GM19438 (cell line): ENCODE measurements around the gene ELOVL6.
"Not testable (repeated sequence)": the region's sequence is repeated elsewhere in the genome, so short reads cannot be mapped to it uniquely, and the experiment has no call there.

Experiments used
- ATAC-seq: cut with Tn5 transposase; IDR thresholded peaks from one replicate; pipeline ENCODE4 v1.9.1; 2021; ENCODE audit warnings: low read depth; ENCODE audit not compliant: unreplicated experiment

ELOVL6 gene, protein sequence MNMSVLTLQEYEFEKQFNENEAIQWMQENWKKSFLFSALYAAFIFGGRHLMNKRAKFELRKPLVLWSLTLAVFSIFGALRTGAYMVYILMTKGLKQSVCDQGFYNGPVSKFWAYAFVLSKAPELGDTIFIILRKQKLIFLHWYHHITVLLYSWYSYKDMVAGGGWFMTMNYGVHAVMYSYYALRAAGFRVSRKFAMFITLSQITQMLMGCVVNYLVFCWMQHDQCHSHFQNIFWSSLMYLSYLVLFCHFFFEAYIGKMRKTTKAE

GRCh38 chr4:110198435-110199416 is at the start of gene ELOVL6:
Gene ELOVL6 (minus strand): TSS chr4:110198615. CDS start chr4:110198335, 280 bp downstream.
- ATAC-seq = peak; percentile 27

DNA sequence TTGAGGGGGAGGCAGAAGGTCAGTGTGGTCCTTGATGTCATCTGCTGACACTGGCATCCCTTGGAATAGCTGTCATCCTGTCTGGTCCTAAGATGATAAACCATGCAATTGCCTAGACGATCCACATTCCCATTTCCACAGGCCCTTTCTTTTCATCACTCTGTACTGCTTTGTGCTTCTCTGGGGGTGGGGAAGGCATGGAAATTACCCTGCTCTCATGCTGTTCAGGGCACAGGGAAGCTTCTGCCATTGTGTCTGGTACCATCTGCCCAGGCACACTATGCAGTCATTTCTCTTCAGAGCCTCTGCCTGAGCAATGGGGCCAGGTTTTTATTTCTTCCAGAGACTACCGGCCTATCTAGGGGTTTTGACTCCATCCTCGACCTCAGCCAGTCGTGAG is 49.7 kb upstream of the ELOVL6 start:
- no peak for ATAC-seq

DNA sequence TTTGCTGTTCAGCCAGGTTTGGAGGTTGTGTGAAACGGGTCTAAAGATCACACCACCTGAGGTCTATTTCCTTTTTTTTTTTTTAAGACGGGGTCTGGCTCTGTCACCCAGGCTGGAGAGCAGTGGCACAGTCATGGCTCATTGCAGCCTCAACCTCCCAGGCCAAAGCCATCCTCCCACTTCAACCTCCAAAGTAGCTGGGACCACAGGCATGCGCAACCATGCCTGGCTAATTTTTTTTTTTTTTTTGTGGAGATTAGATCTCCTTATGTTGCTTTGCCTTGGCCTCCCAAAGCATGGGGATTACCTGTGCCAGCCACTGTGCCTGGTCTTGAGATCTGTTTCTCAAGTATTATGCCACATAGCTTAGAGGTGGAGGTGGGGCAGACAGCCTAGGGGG is 49.2 kb upstream of the ELOVL6 start:
- ATAC-seq = no peak

DNA sequence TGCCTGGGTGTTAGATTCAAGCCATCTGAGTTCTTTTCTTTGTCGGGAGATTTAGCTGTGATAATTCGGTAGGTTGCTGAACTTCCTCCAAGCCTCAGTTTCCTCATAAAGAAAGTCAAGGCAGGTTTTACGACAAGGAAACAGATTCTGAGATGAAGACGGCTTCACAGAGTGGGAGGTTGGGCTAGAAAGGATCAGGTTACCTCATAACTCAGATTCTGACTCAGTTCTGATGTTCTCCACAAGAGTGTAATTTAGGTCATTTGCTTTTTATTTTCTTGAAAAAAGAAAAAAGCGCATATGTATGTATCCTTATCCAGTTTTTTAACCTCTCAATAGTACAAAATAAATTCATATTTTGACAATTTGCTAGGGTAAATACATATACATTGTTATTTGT is 47.2 kb upstream of the ELOVL6 start:
- no peak for ATAC-seq

DNA sequence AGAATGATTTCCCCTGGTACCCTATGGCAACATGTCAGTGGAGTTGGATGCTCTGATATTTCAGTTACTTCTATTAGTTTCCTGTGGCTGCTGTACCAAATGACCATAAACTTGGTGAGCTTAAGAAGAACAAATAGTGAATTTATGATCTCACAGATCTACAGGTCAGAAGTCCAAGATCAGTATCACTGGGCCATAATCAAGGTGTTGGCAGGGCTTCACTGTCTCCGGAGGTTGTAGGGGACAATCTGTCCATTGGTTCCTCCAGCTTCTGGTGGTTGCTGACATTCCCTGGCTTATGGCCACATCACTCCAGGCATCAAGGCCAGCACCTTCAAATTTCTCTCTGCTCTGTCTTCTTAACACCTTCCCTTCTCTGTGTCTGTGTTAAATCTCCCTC is 37.9 kb upstream of the ELOVL6 start:
- no peak for ATAC-seq

DNA sequence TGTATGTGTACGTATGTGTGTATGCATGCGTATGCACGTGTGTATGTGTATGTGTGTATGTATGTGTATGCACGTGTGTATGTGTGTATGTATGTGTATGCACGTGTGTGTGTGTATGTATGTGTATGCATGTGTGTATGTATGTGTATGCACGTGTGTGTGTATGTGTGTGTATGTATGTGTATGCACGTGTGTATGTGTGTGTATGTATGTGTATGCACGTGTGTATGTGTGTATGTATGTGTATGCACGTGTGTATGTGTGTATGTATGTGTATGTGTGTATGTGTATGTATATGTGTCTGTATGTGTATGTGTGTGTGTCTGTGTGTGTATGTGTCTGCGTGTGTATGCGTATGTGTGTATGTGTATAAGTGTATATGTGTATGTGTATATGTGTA is 35.2 kb upstream of the ELOVL6 start:
- ATAC-seq = not testable (repeated sequence)

GRCh38 chr4:110231869-110232268 is 33.5 kb upstream of the ELOVL6 start:
- ATAC-seq = peak; percentile 47

GRCh38 chr4:110229266-110229665 is 30.9 kb upstream of the ELOVL6 start:
- ATAC-seq = no peak

DNA sequence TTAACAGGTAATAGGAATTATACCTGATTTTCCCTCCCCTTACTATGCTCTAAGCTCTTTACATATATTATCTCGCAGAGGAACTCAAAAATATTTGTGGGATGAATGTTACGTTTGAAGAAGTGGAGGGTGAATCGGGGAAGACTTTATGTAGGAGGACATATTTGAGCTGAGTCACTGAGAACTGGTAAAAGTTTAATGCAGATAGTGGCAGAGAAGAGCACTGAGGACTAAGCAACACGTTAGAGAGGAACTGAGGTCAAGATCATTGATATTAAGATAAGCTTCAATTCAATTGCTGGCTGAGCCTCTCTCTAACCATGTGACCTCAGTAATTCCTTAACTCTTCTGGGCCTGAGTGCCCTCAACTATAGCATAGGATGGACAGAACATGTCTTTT is 26.4 kb upstream of the ELOVL6 start:
- ATAC-seq = no peak

DNA sequence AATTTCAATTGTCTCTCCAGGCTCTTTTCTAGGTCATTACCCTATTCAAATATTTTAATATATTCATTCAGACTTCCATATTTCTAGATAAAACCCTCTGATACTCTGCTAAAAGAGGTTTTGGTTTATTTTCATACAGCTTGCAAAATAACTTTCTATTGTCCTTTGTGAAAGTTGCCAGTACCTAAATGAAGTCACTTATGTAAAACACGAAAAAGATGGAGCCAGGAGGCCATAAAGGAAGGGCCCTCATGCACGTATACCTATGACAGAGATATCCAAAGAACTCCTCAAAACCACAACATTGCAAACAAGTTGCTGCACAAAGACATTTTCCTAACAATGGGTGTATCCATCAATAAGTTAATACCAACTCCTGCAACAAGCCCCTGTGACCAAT is 25.7 kb upstream of the ELOVL6 start:
- ATAC-seq = no peak

DNA sequence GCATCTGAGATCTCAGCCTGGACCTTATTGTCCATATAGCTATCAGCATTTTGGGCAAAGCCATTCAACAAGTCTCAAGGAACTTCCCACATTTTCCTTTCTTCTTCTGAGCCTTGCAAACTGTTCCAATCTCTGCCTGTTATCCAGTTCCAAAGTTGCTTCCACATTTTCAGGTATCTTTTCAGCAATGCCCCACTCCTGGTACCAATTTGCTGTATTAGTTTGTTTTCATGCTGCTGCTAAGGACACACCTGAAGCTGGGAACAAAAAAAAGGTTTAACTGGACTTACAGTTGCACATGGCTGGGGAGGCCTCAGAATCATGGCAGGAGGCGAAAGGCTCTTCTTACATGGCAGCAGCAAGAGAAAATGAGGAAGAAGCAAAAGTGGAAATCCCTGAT is 20.5 kb upstream of the ELOVL6 start:
- ATAC-seq = not testable (repeated sequence)

DNA sequence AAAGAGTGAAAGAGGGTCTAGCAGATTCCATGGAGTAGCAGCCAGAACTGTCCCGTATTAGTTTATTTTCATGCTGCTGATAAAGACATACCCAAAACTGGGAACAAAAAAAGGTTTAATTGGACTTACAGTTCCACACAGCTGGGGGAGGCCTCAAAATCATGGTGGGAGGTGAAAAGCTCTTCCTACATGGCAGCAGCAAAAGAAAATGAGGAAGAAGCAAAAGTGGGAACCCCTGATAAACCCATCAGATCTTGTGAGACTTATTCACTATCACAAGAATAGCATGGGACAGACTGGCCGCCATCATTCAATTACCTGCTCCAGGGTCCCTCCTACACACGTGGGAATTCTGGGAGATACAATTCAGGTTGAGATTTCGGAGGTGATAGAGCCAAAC is 18.8 kb upstream of the ELOVL6 start:
- ATAC-seq = not testable (repeated sequence)

- ATAC-seq = no peak
Observed at GRCh38 chr4:110216129-110216528, 17.7 kb upstream of the ELOVL6 start.

DNA sequence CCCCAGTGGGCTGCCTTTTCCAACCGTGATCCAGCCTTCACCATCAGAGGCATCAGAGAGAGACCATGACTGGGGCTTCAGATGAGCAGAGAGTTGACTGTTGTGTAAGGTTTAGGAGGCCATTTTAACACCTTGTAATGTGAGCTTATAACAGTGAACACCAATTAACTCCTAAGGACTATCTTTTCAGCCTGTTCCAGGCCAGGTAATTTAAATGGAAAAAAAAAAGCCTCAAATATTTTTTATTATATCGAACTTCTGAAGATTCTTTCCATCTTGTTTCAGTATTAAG is 13.3 kb upstream of the ELOVL6 start:
- ATAC-seq = no peak

- ATAC-seq = peak; percentile 77
Observed at GRCh38 chr4:110211007-110211769, 12.8 kb upstream of the ELOVL6 start.

DNA sequence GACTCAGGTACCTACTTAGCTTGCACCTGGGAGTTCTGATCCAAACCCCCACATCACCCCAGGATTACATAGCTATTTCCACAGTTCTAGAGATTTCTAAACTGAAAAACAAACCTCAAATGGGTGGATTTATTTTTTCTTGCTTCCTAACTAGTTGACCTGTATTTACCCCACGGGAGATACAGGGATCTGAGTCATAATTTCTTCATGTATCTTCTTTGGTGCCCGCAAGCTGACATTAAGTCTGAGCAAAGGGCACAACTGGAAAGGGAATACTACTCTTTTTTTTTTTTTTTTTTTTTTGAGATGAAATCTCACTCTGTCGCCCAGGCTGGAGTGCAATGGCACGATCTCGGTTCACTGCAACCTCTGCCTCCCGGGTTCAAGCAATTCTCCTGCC is 10.0 kb upstream of the ELOVL6 start:
- ATAC-seq = no peak

DNA sequence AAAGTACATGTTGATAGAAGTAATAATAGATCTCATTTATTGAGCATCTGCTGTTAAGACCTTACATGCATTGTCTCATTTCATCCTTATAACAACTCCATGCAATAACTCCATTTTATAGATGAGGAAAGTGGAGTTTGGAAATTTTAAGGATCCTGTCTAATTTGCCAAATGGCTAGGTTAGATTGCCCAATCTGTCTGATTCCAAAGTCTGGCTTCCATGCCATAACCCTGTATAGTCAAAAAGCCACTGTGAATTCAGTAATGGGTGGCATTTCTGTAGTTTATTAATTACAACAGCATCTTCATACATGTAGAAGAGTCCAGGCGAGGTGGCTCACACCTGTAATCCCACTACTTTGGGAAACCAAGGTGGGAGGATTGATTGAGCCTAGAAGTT is 8.8 kb upstream of the ELOVL6 start:
- no peak for ATAC-seq

- ATAC-seq = no peak
Observed at GRCh38 chr4:110202024-110202423, 3.6 kb upstream of the ELOVL6 start.

DNA sequence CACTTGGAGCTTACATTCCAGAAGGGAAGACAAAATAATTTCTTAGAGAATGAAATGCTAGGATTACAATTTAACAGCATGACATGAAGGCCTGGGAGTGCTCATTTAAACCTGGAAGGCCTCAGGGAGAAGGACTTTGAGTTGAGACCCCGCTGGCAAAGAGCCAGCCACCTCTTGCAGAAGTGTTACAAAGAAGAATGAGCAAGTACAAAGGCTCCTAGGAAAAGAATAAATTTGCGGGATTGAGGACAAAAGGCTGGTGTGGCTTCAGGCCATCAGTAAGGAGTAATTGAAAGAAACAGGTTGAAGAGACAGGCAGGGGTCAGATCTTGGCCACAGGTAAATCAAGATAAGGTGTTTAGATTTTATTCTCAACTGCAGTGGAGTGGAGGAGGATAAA is 3.1 kb upstream of the ELOVL6 start:
- ATAC-seq = no peak

DNA sequence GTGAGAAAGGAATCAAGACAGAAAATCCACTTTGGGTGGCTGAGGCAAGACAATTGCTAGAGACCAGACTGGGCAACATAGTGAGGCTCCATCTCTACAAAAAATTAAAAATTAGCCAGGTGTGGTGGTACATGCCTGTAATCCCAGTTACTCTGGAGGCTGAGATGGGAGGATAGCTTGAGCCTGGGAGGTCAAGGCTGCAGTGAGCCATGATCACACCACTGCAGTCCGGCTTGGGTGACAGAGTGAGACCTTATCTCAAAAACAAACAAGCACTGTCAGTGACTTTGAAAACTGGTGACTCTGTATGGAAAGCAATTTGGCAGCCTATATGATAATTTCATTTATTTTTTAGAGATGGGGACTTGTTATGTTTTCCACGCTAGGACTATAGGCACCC is 2.3 kb upstream of the ELOVL6 start:
- no peak for ATAC-seq

DNA sequence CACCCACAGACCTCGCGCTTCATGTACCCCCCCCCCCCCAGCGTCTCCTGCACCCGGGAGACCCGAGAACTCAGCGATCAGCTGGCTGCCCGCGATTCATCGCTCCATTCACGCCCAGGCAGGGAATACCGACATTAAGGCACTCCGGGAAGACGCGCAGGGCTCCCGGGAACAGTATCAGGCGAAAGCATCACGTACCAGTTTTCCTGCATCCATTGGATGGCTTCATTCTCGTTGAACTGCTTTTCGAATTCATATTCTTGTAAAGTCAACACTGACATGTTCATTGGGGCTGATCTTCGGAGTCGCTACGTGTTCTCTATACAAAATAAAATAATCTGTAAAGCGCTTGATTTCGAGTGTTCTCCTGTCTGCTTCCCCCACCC is 373 bp downstream of the ELOVL6 start:
- ATAC-seq = no peak
